Pericardium fibroblast (primary cell): Measurements from ENCODE around the gene L3MBTL4. TPM values are rescaled to one million over a fixed set of nuclear protein-coding genes. Genes with fewer than 3 reads are reported as not detected.

Experiments
- total RNA-seq: library from RNA; depleted of rRNA; stranded (reverse); fragments of >200 nt; gene quantifications from 2 replicates; pipeline ENCODE4 v1.2.3, GENCODE V29; 2015

Gene L3MBTL4
- 0.09 TPM in 1 of 2 replicates, not detected in the other for total RNA-seq

DNA sequence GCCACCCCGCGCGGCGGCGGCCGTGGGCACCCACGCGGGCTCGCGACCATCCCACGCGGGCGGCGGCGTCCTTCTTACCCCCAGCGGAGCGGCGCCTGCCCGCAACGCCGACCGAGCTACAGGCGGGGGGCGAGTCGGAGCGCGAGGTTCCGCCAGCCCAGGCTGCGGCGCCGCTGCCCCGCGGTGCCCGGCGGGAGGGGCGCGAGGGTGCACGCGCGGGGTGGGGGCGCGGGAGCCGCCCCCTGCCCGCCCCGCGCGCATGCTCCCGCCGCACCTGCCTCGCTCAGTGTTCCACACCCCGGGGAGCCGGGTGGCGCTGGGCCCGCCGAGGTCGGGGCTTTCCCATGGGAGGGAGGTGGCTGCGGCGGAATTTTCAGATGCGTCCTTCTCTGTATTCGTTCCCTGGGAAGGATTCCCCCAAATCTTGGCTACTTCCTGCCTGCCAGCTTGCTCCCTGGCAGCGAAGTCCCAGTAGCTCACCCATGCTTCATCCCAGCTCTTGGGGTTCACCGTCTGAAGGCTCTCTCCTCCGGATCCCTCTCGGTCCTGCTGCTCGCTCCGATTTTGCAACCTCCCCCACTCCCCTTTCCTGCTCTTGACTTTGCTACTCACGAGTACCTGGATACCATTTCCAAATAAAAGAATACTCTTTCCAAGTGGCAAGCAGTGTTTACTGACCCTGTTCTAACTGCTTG lies at the start of gene L3MBTL4:
L3MBTL4 (minus strand) TSS at position 189 of the 695 bp plus-strand sequence. CDS start 103,286 bp downstream, outside the sequence.

